ENCODE results near the gene NUDC. TPM values are rescaled to one million over a fixed set of nuclear protein-coding genes. Genes with fewer than 3 reads are reported as not detected.
A peak's percentile ranks its signal among the peaks of the same experiment; 100 is the strongest.

NUDC gene
- total and polyA plus RNA-seq, 10 of the 15 experiments (the other 5 are each of a cell fraction or from before 2014, with no cell fraction given), result 5.5 to 227 (median 67.4) TPM

DNA sequence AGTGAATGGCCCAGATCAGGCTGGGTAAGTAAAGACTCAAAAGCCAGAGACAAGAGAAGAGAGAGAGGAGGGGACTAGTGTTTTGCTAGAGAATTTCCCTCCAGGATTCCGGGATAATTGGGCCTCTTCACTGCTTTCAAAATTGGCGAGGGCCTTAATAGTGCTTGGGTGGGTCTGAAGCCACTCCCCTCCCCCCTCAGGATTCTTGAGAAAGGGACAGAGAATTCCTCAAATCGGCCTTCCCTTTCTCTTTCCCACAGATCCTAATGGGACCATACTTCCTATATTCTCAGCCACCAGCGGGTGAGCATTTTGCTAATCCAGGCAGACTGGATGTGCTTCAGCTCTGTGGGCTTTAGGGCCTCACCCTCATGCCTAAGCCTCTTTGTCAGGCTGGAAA lies 46.6 kb upstream of the NUDC start:
- no peaks in the 10 kb centered on the region for H4K20me1 ChIP-seq (ENCODE audit: control insufficient read depth, insufficient read depth)
- intact Hi-C loops (cut with micrococcal nuclease; ENCODE audit: unreplicated experiment) (loop anchor here (5.0 kb wide), 1 partner anchor 83 kb away; no protein-coding TSS in a partner anchor), in situ Hi-C loops (cut with MboI) (loop anchor here (5.0 kb wide), 2 partner anchors 63 to 268 kb away; no protein-coding TSS in a partner anchor)
- no peaks in the 10 kb centered on the region for H3K79me2 ChIP-seq (ENCODE audit: control insufficient read depth, insufficient read depth, low read length)
- RAD21 ChIA-PET (ENCODE audit: unreplicated experiment), result no interaction called here
- POLR2A ChIA-PET, result no interaction called here
- H3K27ac ChIP-seq (ENCODE audit: control insufficient read depth, insufficient read depth), result no peak overlapping the region
- no peak overlapping the region for H2AFZ ChIP-seq (ENCODE audit: control insufficient read depth, low read depth, low read length)
- BruUV-seq (replicated peaks), result no TSS peak
- TF ChIP-seq SMARCA5 (IDR thresholded peaks at IDR 0.05) (no peak), JUND (IDR thresholded peaks at IDR 0.05; ENCODE audit: low read depth, low read length) (no peak)
- ATAC-seq, result no peak
- no peaks in the 10 kb centered on the region for H3K9me3 ChIP-seq (replicated peaks; ENCODE audit: control insufficient read depth, insufficient read depth, low read length)
- H3K4me2 ChIP-seq (ENCODE audit: control insufficient read depth, insufficient read depth), result no peak overlapping the region
- H3K4me3 ChIP-seq, result no peak overlapping the region
- no peak overlapping the region for H3K9ac ChIP-seq (ENCODE audit: control insufficient read depth, insufficient read depth, low read length)
- CTCF ChIA-PET, result interaction anchor here (1.9 kb wide), 1 partner anchor 85 kb away, joined by 10 read pairs; no protein-coding TSS in a partner anchor
- FAIRE-seq, result no peak
- no peaks in the 10 kb centered on the region for H3K27me3 ChIP-seq (replicated peaks in 1 of 2; ENCODE audit: control insufficient read depth in 2 of 2, insufficient read depth in 2 of 2, low read length in 1 of 2)
- DNase-seq (ENCODE audit: low read depth, low spot score), result no peak
- WGBS (ENCODE audit: insufficient coverage, insufficient replicate concordance, low lambda C conversion rate, missing lambda C conversion rate), result 95% methylated on average over 4 of the region's 4 CpGs
- H3K36me3 ChIP-seq (ENCODE audit: control insufficient read depth in 2 of 2, insufficient read depth in 2 of 2, low read length in 1 of 2), result peaks cover 8 to 23% of the 10 kb centered on the region in 2 experiments
- SMC1A ChIA-PET (ENCODE audit: uncharacterized antibody, unreplicated experiment), result no interaction called here
- no peaks in the 10 kb centered on the region for H3K4me1 ChIP-seq (ENCODE audit: control insufficient read depth, insufficient read depth, low read length)

DNA sequence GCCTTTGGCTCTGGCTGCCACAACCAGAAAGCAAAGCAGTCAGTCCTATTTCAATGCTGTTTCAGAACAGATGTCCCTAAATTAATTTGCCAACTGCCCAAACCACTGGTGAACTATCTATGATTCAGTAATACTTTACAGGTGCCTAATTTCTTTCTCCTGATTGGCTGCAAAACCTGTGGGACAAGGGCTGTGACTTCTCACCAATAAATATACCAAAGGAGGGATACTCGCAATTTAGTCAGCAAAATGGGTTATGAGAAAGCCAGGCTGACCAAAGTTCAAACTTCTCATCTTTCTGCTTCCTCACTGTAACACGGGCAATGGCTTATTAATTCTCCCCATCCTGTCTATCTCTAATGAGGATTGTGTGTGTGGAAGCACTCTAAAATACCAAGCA lies 44.2 kb upstream of the NUDC start:
- in situ Hi-C loops (cut with MboI), result loop anchor here (5.0 kb wide), 2 partner anchors 65 to 270 kb away; no protein-coding TSS in a partner anchor
- no peak overlapping the region for H3K4me2 ChIP-seq (ENCODE audit: control insufficient read depth, insufficient read depth)
- POLR2A ChIA-PET, result interaction anchor here (1.0 kb wide), 1 partner anchor 57 kb away, joined by 3 read pairs; no protein-coding TSS in a partner anchor

More for the DNA sequence above, 44.2 kb upstream of the NUDC start:
- H3K4me1 ChIP-seq (ENCODE audit: control insufficient read depth, insufficient read depth, low read length), result no peaks in the 10 kb centered on the region
- FAIRE-seq, result no peak
- DNase-seq (ENCODE audit: low read depth, low spot score), result no peak
- WGBS (ENCODE audit: insufficient coverage, insufficient replicate concordance, low lambda C conversion rate, missing lambda C conversion rate), result 48% methylated on average over 2 of the region's 2 CpGs
- H3K36me3 ChIP-seq (ENCODE audit: control insufficient read depth in 2 of 2, insufficient read depth in 2 of 2, low read length in 1 of 2), result peaks cover 11 to 31% of the 10 kb centered on the region in 2 experiments
- H3K4me3 ChIP-seq, result no peak overlapping the region
- H3K9ac ChIP-seq (ENCODE audit: control insufficient read depth, insufficient read depth, low read length), result no peak overlapping the region
- no peaks in the 10 kb centered on the region for H4K20me1 ChIP-seq (ENCODE audit: control insufficient read depth, insufficient read depth)
- H3K27me3 ChIP-seq (replicated peaks in 1 of 2; ENCODE audit: control insufficient read depth in 2 of 2, insufficient read depth in 2 of 2, low read length in 1 of 2), result no peaks in the 10 kb centered on the region
- H3K79me2 ChIP-seq (ENCODE audit: control insufficient read depth, insufficient read depth, low read length), result no peaks in the 10 kb centered on the region
- TSS peak; percentile 55 for BruUV-seq (replicated peaks)
- ChIA-PET CTCF (interaction anchor here (0.7 to 3.8 kb wide), 11 partner anchors 10 to 266 kb away, joined by 3 to 36 read pairs (median 6); no protein-coding TSS in a partner anchor), SMC1A (ENCODE audit: uncharacterized antibody, unreplicated experiment) (interaction anchor here (0.6 to 3.7 kb wide), 8 partner anchors 10 to 275 kb away, joined by 3 to 22 read pairs (median 8); no protein-coding TSS in a partner anchor), RAD21 (ENCODE audit: unreplicated experiment) (interaction anchor here (0.9 to 2.9 kb wide), 3 partner anchors 10 to 275 kb away, joined by 3 to 13 read pairs (median 3); no protein-coding TSS in a partner anchor)
- TF ChIP-seq FOXM1 (IDR thresholded peaks at IDR 0.05; ENCODE audit: low read depth, low read length) (no peak), KAT2A (conservative IDR thresholded peaks at IDR 0.05; ENCODE audit: control insufficient read depth, low read depth, low read length) (no peak), ZNF622 (IDR thresholded peaks at IDR 0.05) (no peak), BHLHE40 (IDR thresholded peaks at IDR 0.05; ENCODE audit: borderline replicate concordance in 1 of 2, low read depth in 2 of 2, low read length in 1 of 2) (no peak), ZBED1 (IDR thresholded peaks at IDR 0.05; ENCODE audit: borderline replicate concordance) (no peak), RBBP5 (conservative IDR thresholded peaks at IDR 0.05) (no peak), ZZZ3 (IDR thresholded peaks at IDR 0.05; ENCODE audit: control insufficient read depth, insufficient read length, low read depth) (no peak)
- TF ChIP-seq, protein P1, sequence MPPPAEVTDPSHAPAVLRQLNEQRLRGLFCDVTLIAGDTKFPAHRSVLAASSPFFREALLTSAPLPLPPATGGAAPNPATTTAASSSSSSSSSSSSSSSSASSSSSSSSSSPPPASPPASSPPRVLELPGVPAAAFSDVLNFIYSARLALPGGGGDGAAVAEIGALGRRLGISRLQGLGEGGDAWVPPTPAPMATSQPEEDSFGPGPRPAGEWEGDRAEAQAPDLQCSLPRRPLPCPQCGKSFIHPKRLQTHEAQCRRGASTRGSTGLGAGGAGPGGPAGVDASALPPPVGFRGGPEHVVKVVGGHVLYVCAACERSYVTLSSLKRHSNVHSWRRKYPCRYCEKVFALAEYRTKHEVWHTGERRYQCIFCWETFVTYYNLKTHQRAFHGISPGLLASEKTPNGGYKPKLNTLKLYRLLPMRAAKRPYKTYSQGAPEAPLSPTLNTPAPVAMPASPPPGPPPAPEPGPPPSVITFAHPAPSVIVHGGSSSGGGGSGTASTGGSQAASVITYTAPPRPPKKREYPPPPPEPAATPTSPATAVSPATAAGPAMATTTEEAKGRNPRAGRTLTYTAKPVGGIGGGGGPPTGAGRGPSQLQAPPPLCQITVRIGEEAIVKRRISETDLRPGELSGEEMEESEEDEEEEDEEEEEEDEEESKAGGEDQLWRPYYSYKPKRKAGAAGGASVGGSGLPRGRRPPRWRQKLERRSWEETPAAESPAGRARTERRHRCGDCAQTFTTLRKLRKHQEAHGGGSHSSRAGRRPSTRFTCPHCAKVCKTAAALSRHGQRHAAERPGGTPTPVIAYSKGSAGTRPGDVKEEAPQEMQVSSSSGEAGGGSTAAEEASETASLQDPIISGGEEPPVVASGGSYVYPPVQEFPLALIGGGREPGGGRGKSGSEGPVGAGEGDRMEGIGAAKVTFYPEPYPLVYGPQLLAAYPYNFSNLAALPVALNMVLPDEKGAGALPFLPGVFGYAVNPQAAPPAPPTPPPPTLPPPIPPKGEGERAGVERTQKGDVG (CRISPR knock-in tag; IDR thresholded peaks at IDR 0.05), result no peak
- TF ChIP-seq, protein P2, sequence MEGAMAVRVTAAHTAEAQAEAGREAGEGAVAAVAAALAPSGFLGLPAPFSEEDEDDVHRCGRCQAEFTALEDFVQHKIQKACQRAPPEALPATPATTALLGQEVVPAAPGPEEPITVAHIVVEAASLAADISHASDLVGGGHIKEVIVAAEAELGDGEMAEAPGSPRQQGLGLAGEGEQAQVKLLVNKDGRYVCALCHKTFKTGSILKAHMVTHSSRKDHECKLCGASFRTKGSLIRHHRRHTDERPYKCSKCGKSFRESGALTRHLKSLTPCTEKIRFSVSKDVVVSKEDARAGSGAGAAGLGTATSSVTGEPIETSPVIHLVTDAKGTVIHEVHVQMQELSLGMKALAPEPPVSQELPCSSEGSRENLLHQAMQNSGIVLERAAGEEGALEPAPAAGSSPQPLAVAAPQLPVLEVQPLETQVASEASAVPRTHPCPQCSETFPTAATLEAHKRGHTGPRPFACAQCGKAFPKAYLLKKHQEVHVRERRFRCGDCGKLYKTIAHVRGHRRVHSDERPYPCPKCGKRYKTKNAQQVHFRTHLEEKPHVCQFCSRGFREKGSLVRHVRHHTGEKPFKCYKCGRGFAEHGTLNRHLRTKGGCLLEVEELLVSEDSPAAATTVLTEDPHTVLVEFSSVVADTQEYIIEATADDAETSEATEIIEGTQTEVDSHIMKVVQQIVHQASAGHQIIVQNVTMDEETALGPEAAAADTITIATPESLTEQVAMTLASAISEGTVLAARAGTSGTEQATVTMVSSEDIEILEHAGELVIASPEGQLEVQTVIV (IDR thresholded peaks at IDR 0.05; ENCODE audit: borderline replicate concordance, partially characterized antibody), result no peak
- H3K9me3 ChIP-seq (replicated peaks; ENCODE audit: control insufficient read depth, insufficient read depth, low read length), result no peaks in the 10 kb centered on the region
- no peak overlapping the region for H2AFZ ChIP-seq (ENCODE audit: control insufficient read depth, low read depth, low read length)
- intact Hi-C loops (cut with micrococcal nuclease; ENCODE audit: unreplicated experiment), result loop anchor here (5.0 kb wide), 1 partner anchor 85 kb away; no protein-coding TSS in a partner anchor
- ATAC-seq, result no peak
- H3K27ac ChIP-seq (ENCODE audit: control insufficient read depth, insufficient read depth), result no peak overlapping the region

All from GM12878 (cell line).